DND-41 (cell line): Measurements from ENCODE around the gene COX5A.

Experiments used
- CTCF ChIP-seq: IDR thresholded peaks from 2 replicates; pipeline ENCODE4 v1.5.1; 2012; ENCODE audit warnings: borderline replicate concordance, low read length, moderate library complexity, mild to moderate bottlenecking; ENCODE audit not compliant: poor library complexity, severe bottlenecking; ENCODE audit errors: extremely low read depth
- EZH2 ChIP-seq: IDR thresholded peaks from 3 replicates; pipeline ENCODE4 v1.6.1; 2012; ENCODE audit warnings: borderline replicate concordance, low read depth, mild to moderate bottlenecking, moderate library complexity, low read length, inconsistent platforms; ENCODE audit not compliant: severe bottlenecking

GRCh38 chr15:74963213-74963612 is 25.3 kb upstream of the COX5A start:
- TF ChIP-seq CTCF (no peak), EZH2 (no peak)
